EL (cell line): ENCODE data around the gene ENAM.
"Not testable (repeated sequence)": the region's sequence is repeated elsewhere in the genome, so short reads cannot be mapped to it uniquely, and the experiment has no call there.

Experiments used
- DNase-seq: peaks from one replicate; pipeline ENCODE4 v3.0.0-alpha.2; 2016

Gene ENAM

DNA sequence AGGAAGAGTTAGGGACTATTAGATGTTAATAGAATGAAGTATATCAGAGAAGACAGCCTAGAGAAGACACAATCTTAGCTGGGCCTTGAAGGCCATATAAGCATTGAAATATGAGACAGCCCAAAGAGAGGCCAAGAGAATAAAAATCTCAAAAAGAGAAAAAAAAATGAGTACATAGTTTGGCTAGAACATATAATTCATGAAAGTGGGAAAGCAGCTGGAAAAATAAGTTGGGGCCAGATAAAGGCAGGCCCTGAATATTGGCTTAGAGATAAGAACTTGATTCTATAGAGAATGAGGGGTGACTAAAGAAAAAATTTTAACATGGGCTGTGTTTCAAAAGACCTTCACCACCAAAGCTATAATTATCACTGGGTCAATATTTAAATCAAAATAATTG lies 52.4 kb downstream of the ENAM start:
- DNase-seq, result no peak

DNA sequence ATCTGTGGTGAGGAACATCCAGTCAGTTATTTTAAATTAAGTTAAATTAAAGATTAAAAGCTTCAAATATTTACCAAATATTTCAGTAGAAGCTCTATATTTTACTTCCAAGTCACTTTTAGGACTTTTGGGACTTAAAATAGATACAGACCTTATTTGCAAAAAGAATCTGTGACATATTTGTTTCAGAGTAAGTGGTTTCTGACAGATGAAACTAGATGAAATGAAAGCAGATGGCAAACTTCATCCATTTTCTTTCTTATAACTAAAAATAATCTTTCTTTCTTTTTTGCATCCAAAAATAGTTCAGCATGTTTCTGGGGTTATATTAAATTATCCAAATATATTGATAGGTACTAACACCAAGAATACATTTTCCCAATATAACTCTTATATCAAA lies 53.2 kb downstream of the ENAM start:
- DNase-seq, result no peak

- not testable (repeated sequence) for DNase-seq
These were observed 53.6 kb downstream of the ENAM start for GRCh38 chr4:70682142-70682541.

- no peak for DNase-seq
These were observed 58.8 kb downstream of the ENAM start for GRCh38 chr4:70687392-70687791.

DNA sequence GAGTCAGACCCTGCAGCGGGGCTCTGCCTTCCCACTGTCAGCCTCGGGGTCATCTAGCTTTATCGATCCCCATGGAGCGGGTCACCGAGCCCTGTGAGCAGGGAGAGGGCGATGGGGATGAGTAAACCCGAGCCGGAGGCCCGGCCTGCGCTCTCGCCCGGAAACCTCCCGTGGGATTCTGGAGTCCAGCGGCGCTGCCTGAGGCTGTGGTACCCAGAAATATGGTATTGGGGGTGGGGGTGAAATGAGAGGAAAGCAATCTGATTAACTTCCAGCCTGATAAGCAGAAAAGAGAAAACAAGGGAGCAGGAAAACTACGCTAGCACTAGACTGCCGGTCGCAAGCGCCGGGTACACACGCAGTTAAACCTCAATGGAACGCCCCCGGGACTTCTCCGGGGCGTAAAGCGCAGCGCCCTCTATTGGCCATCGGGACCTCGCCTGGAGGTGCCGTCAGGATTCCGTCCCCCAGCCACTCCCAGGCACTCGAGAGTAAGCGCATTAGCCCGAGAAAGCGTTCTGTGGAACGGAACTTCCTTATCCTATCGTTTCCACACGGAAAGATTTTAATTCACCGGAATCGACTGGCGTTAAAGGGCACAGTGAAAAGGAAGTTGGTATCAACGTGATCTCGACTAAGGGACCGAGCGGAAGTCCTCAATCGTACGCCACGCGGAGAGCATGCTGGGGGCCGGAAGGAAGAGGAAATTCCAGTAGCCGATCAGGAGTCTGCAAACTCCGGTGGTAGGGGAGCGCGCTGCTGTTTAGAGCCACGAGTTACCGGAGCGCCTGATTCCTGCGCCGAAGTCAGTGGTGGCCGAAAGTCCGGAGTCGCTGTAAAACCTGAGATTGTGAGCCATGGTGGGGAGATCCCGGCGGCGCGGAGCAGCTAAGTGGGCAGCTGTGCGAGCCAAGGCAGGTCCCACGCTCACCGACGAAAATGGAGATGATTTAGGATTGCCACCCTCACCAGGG lies 59.6 kb downstream of the ENAM start, which contains the start of gene UTP3:
Gene UTP3, plus strand, starts transcription at position 712 of the 974 bp plus-strand sequence. Its CDS starts 146 bp downstream, at position 858.
- DNase-seq, result peak; percentile 99

DNA sequence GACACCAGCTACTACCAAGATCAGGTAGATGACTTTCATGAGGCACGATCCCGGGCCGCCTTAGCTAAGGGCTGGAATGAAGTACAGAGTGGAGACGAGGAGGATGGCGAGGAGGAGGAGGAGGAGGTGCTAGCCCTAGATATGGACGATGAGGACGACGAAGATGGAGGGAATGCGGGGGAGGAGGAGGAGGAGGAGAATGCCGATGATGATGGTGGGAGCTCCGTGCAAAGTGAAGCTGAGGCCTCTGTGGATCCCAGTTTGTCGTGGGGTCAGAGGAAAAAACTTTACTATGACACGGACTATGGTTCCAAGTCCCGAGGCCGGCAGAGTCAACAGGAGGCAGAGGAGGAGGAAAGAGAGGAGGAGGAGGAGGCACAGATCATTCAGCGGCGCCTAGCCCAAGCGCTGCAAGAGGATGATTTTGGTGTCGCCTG lies 60.3 kb downstream of the ENAM start:
- peak; percentile 15 for DNase-seq

DNA sequence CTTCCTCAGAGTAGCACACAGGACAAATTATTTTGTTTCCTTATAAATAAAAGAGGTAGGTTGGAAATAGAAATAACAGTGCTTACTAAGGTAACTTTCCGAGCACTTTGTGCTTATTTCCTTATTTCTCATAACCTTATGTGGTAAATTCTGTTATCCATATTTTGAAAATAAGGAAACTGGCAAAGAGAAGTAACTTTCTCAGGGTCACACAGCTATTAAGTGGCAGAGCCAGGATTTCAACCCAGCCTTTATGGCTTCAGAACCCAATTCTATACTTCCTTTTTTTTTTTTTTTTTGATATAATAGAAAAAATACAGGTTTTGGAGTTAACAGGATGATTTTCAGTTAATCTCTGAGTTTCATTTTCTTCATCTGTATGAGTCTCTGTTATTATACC lies 63.1 kb downstream of the ENAM start:
- DNase-seq, result no peak

DNA sequence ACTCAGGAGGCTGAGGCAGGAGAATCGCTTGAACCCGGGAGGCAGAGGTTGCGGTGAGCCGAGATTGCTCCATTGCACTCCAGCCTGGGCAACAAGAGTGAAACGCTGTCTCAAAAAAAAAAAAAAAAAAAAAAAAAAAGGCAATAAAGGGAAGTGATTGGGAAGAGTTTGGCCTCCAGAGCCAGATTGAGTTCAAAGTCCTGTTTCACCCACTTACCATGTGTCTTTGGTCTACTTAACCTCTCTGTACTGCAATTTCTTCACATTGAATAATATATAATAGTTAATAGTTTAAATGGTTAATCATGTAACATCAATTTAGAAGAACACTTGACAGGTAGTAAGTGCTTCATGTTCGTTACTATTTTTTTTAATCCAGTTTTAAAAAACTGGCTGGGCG lies 66.1 kb downstream of the ENAM start:
- DNase-seq, result not testable (repeated sequence)
